ENCODE data around the gene MOSPD2. TPM values are rescaled to one million over a fixed set of nuclear protein-coding genes. Genes with fewer than 3 reads are reported as not detected.

MOSPD2 gene
- total RNA-seq, 1 experiment from 2014 or later = 8.7 TPM

GRCh38 chrX:14936561-14936960 is 63.3 kb downstream of the MOSPD2 start:
- no peak overlapping the region for H3K4me3 ChIP-seq (ENCODE audit: low read depth in 2 of 2, low read length in 2 of 2)
- ATAC-seq = no peak
- H3K9me3 ChIP-seq (ENCODE audit: control insufficient read depth, insufficient read depth, low read depth, low read length) = no peaks in the 10 kb centered on the region
- in situ Hi-C loops (cut with HindIII; ENCODE audit: low pct_unique_long_range_greater_than_20kb, low sequenced_read_pairs) = no loop called here
- BruUV-seq (replicated peaks) = no TSS peak
- POLR2A ChIA-PET = no interaction called here
- TF ChIP-seq SIN3A (IDR thresholded peaks at IDR 0.05; ENCODE audit: borderline replicate concordance, insufficient read depth, low read depth, low read length) (no peak), CTCF (IDR thresholded peaks at IDR 0.05) (no peak), TCF7L2 (IDR thresholded peaks at IDR 0.05; ENCODE audit: low read depth, low read length) (no peak), POLR2AphosphoS5 (IDR thresholded peaks at IDR 0.05; ENCODE audit: low read depth, low read length) (no peak)
- TF ChIP-seq, protein P1, sequence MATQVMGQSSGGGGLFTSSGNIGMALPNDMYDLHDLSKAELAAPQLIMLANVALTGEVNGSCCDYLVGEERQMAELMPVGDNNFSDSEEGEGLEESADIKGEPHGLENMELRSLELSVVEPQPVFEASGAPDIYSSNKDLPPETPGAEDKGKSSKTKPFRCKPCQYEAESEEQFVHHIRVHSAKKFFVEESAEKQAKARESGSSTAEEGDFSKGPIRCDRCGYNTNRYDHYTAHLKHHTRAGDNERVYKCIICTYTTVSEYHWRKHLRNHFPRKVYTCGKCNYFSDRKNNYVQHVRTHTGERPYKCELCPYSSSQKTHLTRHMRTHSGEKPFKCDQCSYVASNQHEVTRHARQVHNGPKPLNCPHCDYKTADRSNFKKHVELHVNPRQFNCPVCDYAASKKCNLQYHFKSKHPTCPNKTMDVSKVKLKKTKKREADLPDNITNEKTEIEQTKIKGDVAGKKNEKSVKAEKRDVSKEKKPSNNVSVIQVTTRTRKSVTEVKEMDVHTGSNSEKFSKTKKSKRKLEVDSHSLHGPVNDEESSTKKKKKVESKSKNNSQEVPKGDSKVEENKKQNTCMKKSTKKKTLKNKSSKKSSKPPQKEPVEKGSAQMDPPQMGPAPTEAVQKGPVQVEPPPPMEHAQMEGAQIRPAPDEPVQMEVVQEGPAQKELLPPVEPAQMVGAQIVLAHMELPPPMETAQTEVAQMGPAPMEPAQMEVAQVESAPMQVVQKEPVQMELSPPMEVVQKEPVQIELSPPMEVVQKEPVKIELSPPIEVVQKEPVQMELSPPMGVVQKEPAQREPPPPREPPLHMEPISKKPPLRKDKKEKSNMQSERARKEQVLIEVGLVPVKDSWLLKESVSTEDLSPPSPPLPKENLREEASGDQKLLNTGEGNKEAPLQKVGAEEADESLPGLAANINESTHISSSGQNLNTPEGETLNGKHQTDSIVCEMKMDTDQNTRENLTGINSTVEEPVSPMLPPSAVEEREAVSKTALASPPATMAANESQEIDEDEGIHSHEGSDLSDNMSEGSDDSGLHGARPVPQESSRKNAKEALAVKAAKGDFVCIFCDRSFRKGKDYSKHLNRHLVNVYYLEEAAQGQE (IDR thresholded peaks at IDR 0.05; ENCODE audit: insufficient read depth in 1 of 2, low read depth in 2 of 2, low read length in 1 of 2) = no peak
- CTCF ChIA-PET = no interaction called here
- intact Hi-C loops (cut with micrococcal nuclease; ENCODE audit: unreplicated experiment) = no loop called here
- DNase-seq (ENCODE audit: low read depth, low spot score) = no peak
- no peak overlapping the region for H3K27ac ChIP-seq (ENCODE audit: low read length)
- no peaks in the 10 kb centered on the region for H3K27me3 ChIP-seq (ENCODE audit: control insufficient read depth, insufficient read depth, low read length)
- no peaks in the 10 kb centered on the region for H3K4me1 ChIP-seq (ENCODE audit: control insufficient read depth, insufficient read depth, low read length)
- no peaks in the 10 kb centered on the region for H3K36me3 ChIP-seq (ENCODE audit: control insufficient read depth, insufficient read depth, low read length)

DNA sequence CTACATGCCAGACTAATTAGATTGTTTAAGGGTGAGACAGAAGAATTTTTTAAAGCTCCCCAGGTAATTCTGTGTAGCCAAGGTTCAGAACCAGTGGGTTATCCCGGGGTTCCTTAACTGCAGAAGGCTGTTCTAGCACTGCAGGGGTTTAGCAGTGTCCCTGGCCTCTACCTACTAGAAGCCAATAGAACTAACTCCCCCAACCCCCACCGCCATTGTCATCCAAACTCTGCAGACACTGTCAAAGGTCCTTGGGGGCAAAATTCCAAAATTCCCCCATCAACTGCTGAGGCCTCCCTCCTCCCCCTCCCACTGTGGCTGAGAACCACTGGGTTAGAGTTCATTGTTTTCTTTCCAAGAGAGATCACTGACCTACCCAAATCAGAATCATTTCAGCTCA is 66.4 kb downstream of the MOSPD2 start:
- no peaks in the 10 kb centered on the region for H3K36me3 ChIP-seq (ENCODE audit: control insufficient read depth, insufficient read depth, low read length)
- in situ Hi-C loops (cut with HindIII; ENCODE audit: low pct_unique_long_range_greater_than_20kb, low sequenced_read_pairs) = no loop called here
- intact Hi-C loops (cut with micrococcal nuclease; ENCODE audit: unreplicated experiment) = no loop called here
- DNase-seq (ENCODE audit: low read depth, low spot score) = no peak
- no peak for ATAC-seq
- ChIA-PET CTCF (no interaction called here), POLR2A (no interaction called here)
- no peaks in the 10 kb centered on the region for H3K4me1 ChIP-seq (ENCODE audit: control insufficient read depth, insufficient read depth, low read length)
- H3K27ac ChIP-seq (ENCODE audit: low read length) = no peak overlapping the region
- no peaks in the 10 kb centered on the region for H3K27me3 ChIP-seq (ENCODE audit: control insufficient read depth, insufficient read depth, low read length)
- BruUV-seq (replicated peaks) = no TSS peak
- H3K9me3 ChIP-seq (ENCODE audit: control insufficient read depth, insufficient read depth, low read depth, low read length) = no peaks in the 10 kb centered on the region
- TF ChIP-seq POLR2AphosphoS5 (IDR thresholded peaks at IDR 0.05; ENCODE audit: low read depth, low read length) (no peak), CTCF (IDR thresholded peaks at IDR 0.05) (no peak), SIN3A (IDR thresholded peaks at IDR 0.05; ENCODE audit: borderline replicate concordance, insufficient read depth, low read depth, low read length) (no peak), TCF7L2 (IDR thresholded peaks at IDR 0.05; ENCODE audit: low read depth, low read length) (no peak)
- TF ChIP-seq, protein P1 (IDR thresholded peaks at IDR 0.05; ENCODE audit: insufficient read depth in 1 of 2, low read depth in 2 of 2, low read length in 1 of 2) = no peak
- no peak overlapping the region for H3K4me3 ChIP-seq (ENCODE audit: low read depth in 2 of 2, low read length in 2 of 2)
